GM19467 (cell line): Measurements from ENCODE around the gene TNRC18.
"Not testable (repeated sequence)": the region's sequence is repeated elsewhere in the genome, so short reads cannot be mapped to it uniquely, and the experiment has no call there.

Experiments
- ATAC-seq: cut with Tn5 transposase; IDR thresholded peaks from one replicate; pipeline ENCODE4 v1.9.1; 2021; ENCODE audit warnings: mild to moderate bottlenecking, moderate library complexity; ENCODE audit not compliant: unreplicated experiment

TNRC18 gene

GRCh38 chr7:5275510-5275909, 148.1 kb downstream of the TNRC18 start:
- not testable (repeated sequence) for ATAC-seq

- ATAC-seq: not testable (repeated sequence)
These were observed 148.6 kb downstream of the TNRC18 start for GRCh38 chr7:5274985-5275431.

GRCh38 chr7:5274441-5274840, 149.2 kb downstream of the TNRC18 start:
- ATAC-seq: no peak

GRCh38 chr7:5273831-5274405, 149.7 kb downstream of the TNRC18 start:
- not testable (repeated sequence) for ATAC-seq

GRCh38 chr7:5270788-5271187, 152.8 kb downstream of the TNRC18 start:
- ATAC-seq: no peak

GRCh38 chr7:5269992-5270657, 153.5 kb downstream of the TNRC18 start:
- ATAC-seq: not testable (repeated sequence)

- not testable (repeated sequence) for ATAC-seq
These were observed 155.8 kb downstream of the TNRC18 start for GRCh38 chr7:5267829-5268228.

GRCh38 chr7:5266191-5267028, 157.2 kb downstream of the TNRC18 start:
- ATAC-seq: no peak

- no peak for ATAC-seq
These were observed 158.1 kb downstream of the TNRC18 start for GRCh38 chr7:5265320-5266190.

- ATAC-seq: not testable (repeated sequence)
These were observed 160.6 kb downstream of the TNRC18 start for GRCh38 chr7:5263066-5263465.

GRCh38 chr7:5260530-5261068, 163.0 kb downstream of the TNRC18 start:
- not testable (repeated sequence) for ATAC-seq
